Measurements from ENCODE around the gene RRBP1.

DNA sequence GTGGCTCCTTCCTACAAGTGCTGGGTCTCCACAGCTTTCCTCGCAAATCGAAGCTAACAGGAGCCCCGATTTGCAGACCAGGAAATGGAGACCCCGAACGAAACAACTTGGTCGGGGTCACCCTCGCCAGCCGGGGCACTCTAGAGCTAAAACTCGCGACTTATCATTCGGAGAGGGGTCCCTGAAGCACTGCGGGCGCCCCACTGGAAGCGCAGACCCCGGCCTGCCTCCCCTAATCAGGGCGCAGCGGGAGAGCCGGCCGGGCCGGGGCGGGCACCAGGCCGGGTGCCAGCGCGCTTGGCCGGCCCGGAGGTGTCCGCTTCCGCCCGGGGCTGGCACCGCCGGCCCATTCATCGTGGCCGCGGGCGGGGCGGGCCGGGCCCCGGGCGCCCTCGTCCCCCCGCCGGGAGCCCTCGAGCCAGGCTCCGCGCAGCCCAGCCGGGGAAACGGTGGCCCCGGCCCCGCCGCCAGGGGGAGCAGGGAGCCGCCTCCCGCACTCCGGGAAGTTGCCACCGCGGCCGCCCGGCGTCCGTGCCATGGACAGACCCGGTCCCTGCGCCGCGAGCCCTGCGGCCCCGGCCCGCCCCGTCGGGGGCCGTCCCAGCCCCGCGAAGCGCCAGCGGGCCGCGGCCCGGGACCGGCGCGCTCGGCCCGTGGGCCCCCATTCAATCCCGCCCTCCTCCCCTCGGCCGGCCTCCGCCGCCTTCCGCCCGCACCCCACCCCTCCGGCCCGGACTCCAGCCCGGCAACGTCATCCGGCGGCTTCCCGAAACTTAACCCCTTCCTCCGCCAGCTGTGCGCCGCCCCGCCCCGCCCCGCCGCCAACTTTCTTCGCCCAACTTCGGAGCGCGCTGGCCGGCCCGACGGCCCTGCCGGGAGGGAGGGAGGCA lies 961 bp downstream of the RRBP1 start:
- TF ChIP-seq CTCF (IDR thresholded peaks at IDR 0.05; ENCODE audit: low read depth, low read length, missing input control) (peak; percentile 76), JUND (IDR thresholded peaks at IDR 0.05) (no peak), EGR1 (IDR thresholded peaks at IDR 0.05; ENCODE audit: low read depth in 2 of 2) (no peak), YY1 (IDR thresholded peaks at IDR 0.05) (no peak), RXRA (IDR thresholded peaks at IDR 0.05) (no peak)
- TF ChIP-seq, protein P1, sequence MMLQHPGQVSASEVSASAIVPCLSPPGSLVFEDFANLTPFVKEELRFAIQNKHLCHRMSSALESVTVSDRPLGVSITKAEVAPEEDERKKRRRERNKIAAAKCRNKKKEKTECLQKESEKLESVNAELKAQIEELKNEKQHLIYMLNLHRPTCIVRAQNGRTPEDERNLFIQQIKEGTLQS (IDR thresholded peaks at IDR 0.05) = no peak
- TF ChIP-seq, protein P2, sequence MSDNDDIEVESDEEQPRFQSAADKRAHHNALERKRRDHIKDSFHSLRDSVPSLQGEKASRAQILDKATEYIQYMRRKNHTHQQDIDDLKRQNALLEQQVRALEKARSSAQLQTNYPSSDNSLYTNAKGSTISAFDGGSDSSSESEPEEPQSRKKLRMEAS (IDR thresholded peaks at IDR 0.05) = no peak
